LNCaP clone FGC (cell line): ENCODE data around the gene PSME4.
"Not testable (repeated sequence)": the region's sequence is repeated elsewhere in the genome, so short reads cannot be mapped to it uniquely, and the experiment has no call there.

Experiments
- DNase-seq: peaks from one replicate; pipeline ENCODE4 v3.0.0-alpha.2; 2011; ENCODE audit warnings: low read depth
- H3K4me3 ChIP-seq: 2 replicates; pipeline ENCODE4 v1.5.1; 2011; ENCODE audit warnings: mild to moderate bottlenecking, low read depth, low read length, control low read depth
- TF ChIP-seq, protein P1 (sequence below): IDR thresholded peaks from 2 replicates; pipeline ENCODE4 v1.5.1; 2012; ENCODE audit warnings: mild to moderate bottlenecking; ENCODE audit not compliant: control insufficient read depth, insufficient read depth; ENCODE audit errors: extremely low read depth

Gene PSME4

DNA sequence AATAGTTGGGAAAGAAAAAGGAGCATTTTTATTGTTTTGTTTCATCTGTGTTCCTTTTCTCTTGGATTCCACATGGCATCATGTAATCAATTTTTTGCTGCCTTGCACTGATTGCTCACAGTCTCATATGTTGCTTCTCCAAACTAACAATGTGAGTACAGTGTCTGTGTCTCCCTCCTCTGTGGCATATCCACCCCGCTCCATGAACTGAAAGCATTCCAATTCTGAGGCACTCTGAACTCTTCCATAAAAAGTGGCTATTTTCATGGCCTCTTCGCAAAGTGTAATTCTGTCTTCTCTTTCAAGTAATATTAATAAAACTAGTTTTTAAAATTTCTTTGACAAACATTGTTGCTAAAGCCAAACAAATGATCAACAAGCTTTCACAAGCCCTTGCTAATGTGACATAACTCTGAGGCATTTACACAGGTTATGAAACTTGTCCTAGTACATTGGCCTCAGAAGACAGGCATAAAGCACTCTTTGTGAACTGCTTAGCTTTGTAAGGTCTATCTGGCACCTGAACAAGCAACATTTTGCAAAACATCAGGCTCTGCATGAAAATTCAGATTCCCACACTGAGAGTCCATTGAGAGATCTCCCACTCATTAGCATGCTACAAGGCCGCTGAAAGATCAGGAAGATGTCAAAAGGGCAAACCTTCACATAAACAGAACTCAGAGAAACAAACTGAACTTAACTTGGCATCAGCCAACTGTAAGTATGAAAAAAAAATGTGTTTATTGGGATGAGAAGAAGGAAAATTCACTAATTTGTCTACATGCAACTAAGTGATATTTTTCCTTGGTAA lies 144.0 kb downstream of the PSME4 start:
- no peak for DNase-seq
- no peak overlapping the region for H3K4me3 ChIP-seq
- TF ChIP-seq, protein P1, sequence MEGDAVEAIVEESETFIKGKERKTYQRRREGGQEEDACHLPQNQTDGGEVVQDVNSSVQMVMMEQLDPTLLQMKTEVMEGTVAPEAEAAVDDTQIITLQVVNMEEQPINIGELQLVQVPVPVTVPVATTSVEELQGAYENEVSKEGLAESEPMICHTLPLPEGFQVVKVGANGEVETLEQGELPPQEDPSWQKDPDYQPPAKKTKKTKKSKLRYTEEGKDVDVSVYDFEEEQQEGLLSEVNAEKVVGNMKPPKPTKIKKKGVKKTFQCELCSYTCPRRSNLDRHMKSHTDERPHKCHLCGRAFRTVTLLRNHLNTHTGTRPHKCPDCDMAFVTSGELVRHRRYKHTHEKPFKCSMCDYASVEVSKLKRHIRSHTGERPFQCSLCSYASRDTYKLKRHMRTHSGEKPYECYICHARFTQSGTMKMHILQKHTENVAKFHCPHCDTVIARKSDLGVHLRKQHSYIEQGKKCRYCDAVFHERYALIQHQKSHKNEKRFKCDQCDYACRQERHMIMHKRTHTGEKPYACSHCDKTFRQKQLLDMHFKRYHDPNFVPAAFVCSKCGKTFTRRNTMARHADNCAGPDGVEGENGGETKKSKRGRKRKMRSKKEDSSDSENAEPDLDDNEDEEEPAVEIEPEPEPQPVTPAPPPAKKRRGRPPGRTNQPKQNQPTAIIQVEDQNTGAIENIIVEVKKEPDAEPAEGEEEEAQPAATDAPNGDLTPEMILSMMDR = no peak

DNA sequence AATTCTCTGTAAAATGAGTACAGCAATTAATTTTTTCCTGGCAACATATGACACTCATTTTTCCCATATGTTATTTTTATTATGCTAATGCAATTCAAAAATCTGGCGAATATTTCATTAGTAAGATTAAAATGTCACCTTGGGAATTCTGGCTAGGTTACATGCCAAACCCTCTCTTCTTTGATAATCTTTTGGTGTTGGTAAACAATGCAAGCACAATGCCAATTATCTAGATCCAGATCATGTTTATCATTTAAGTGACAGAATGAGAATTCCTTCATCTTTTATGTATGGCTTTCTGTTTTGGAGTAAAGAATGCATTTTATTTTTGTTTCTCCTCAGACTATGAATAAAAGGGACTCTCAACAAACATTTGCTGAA lies 144.8 kb downstream of the PSME4 start:
- DNase-seq = no peak
- H3K4me3 ChIP-seq = no peak overlapping the region
- TF ChIP-seq, protein P1 = no peak

- not testable (repeated sequence) for H3K4me3 ChIP-seq, DNase-seq
These were observed 147.2 kb downstream of the PSME4 start for GRCh38 chr2:53823639-53824038.

DNA sequence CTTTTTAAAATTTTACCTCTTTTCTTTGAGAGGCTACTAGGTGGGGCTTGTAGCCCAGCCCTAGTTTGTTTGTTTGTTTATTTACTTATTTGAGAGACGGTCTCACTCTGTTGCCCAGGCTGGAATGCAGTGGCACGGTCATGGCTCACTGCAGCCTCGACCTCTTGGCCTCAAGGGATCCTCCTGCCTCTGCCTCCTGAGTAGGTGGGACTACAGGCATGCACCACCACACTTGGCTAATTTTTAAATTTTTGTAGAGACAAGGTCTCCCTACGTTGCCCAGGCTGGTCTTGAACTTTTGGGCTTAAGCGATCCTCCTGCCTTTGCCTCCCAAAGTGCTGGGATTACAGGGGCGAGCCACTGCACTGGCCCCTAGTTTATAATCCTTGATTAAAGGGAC lies 149.0 kb downstream of the PSME4 start:
- TF ChIP-seq, protein P1 = no peak
- DNase-seq = no peak

DNA sequence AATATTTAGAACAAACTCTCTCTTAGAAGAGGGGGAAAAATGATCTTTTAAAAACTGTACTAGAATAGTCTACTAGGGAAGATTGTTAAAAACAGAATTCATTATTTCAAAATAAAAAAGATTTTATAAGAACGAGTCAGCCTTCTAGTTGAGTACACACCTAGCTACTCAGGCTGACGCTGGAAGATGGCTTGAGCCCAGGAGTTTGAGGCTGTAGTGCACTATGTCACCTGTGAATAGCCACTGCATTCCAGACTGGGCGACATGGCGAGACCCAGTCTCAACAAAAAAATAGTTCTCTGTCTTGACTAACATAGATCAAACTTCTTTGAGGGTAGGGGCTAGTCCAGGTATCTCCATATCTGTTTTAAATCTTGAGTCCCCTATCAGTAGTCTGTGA lies 150.1 kb downstream of the PSME4 start:
- H3K4me3 ChIP-seq = no peak overlapping the region
- DNase-seq = no peak
- TF ChIP-seq, protein P1 = no peak

More for the DNA sequence above, 149.0 kb downstream of the PSME4 start:
- no peak overlapping the region for H3K4me3 ChIP-seq

GRCh38 chr2:53820048-53820447 lies 150.7 kb downstream of the PSME4 start:
- TF ChIP-seq, protein P1 = no peak
- no peak for DNase-seq
- H3K4me3 ChIP-seq = no peak overlapping the region

GRCh38 chr2:53819634-53820033 lies 151.2 kb downstream of the PSME4 start:
- TF ChIP-seq, protein P1 = no peak
- no peak for DNase-seq
- H3K4me3 ChIP-seq = no peak overlapping the region
